Breast epithelium (tissue), 4 donors: Measurements from ENCODE around the gene NCSTN. TPM values are rescaled to one million over a fixed set of nuclear protein-coding genes. Genes with fewer than 3 reads are reported as not detected.
A peak's percentile ranks its signal among the peaks of the same experiment; 100 is the strongest.

Experiments
- DNase-seq, 2 donors: peaks; one replicate each; pipeline ENCODE4 v3.0.0-alpha.2; 2019; ENCODE audit warnings: low spot score in 2 of 2
- H3K27ac ChIP-seq, 2 donors: fragments of 200-600 bp; sonication (generic) in 1 of 2; one replicate each; pipeline ENCODE4 v1.5.1; 2016 to 2019; ENCODE audit warnings: mild to moderate bottlenecking in 1 of 2
- H3K27me3 ChIP-seq, 2 donors: fragments of 200-600 bp; sonication (generic) in 1 of 2; one replicate each; pipeline versions ENCODE4 v1.5.1 to v1.6.0; 2017 to 2019; ENCODE audit warnings: control low read depth in 1 of 2, mild to moderate bottlenecking in 1 of 2
- H3K36me3 ChIP-seq: fragments of 200-600 bp; one replicate; pipeline ENCODE4 v1.5.1; 2019
- H3K4me1 ChIP-seq, 2 donors: fragments of 200-600 bp; sonication (generic); one replicate each; pipeline ENCODE4 v1.5.1; 2016 to 2019; ENCODE audit warnings: control low read depth in 1 of 2
- H3K4me3 ChIP-seq, 3 donors: fragments of 200-600 bp; sonication (generic); 1 replicate in 2 of 3; 2 replicates in 1 of 3; pipeline ENCODE4 v1.5.1; 2016 to 2019; ENCODE audit warnings: mild to moderate bottlenecking in 3 of 3, moderate library complexity in 2 of 3
- H3K9me3 ChIP-seq, 2 donors: fragments of 200-600 bp; sonication (generic) in 1 of 2; one replicate each; pipeline ENCODE4 v1.5.1; 2016 to 2019; ENCODE audit warnings: control low read depth in 1 of 2
- CTCF ChIP-seq, 3 donors: fragments of 450-650 bp; IDR thresholded peaks; one replicate each; pipeline ENCODE4 v1.5.1; 2016 to 2017; ENCODE audit warnings: antibody characterized with exemption in 3 of 3, mild to moderate bottlenecking in 3 of 3, moderate library complexity in 3 of 3
- POLR2A ChIP-seq: fragments of 450-650 bp; IDR thresholded peaks from one replicate; pipeline ENCODE4 v1.6.1; 2016; ENCODE audit warnings: antibody characterized with exemption, mild to moderate bottlenecking, moderate library complexity
- POLR2AphosphoS5 ChIP-seq, 3 donors: sonication (generic); formaldehyde crosslinking; IDR thresholded peaks; one replicate each; pipeline ENCODE4 v1.6.1; 2017; ENCODE audit warnings: antibody characterized with exemption in 3 of 3
- intact Hi-C: fragments of 100-400 bp; cut with DNase I; formaldehyde crosslinking; loops from one replicate; pipeline ENCODE4 v1.15.1; 2023; ENCODE audit warnings: low total_unique reads
- total RNA-seq, 3 donors: library from RNA; depleted of rRNA; stranded (reverse); fragments of >200 nt; gene quantifications; one replicate each; pipeline ENCODE4 v1.1.0, GENCODE V29; 2016

NCSTN gene
- total RNA-seq, 3 donors from 2014 or later, result 66.4 to 83.5 (median 76.0) TPM

- intact Hi-C loops, result no loop called here
- H3K27me3 ChIP-seq, result no peaks in the 10 kb centered on the region
- H3K4me1 ChIP-seq, result peaks cover 0 to 16% of the 10 kb centered on the region in 2 donors
- peaks cover 4% of the 10 kb centered on the region for H3K36me3 ChIP-seq
- no peak for DNase-seq
- H3K9me3 ChIP-seq, result no peaks in the 10 kb centered on the region
- TF ChIP-seq CTCF (IDR thresholded peaks at IDR 0.05) (no peak), POLR2AphosphoS5 (IDR thresholded peaks at IDR 0.05) (no peak), POLR2A (no peak)
- no peak overlapping the region for H3K27ac ChIP-seq
- no peak overlapping the region for H3K4me3 ChIP-seq
Observed at GRCh38 chr1:160338580-160338979, 4.6 kb upstream of the NCSTN start.

GRCh38 chr1:160340146-160340545 lies 3.0 kb upstream of the NCSTN start:
- intact Hi-C loops, result no loop called here
- Histone ChIP-seq H3K4me3 (no peak overlapping the region), H3K27me3 (no peaks in the 10 kb centered on the region), H3K4me1 (peaks cover 0 to 20% of the 10 kb centered on the region in 2 donors), H3K27ac (no peak overlapping the region), H3K36me3 (peaks cover 4% of the 10 kb centered on the region), H3K9me3 (no peaks in the 10 kb centered on the region)
- no peak for TF ChIP-seq POLR2A
- no peak for TF ChIP-seq POLR2AphosphoS5 (IDR thresholded peaks at IDR 0.05)
- TF ChIP-seq CTCF (IDR thresholded peaks at IDR 0.05), result no peak
- no peak for DNase-seq

GRCh38 chr1:160340866-160341265 lies 2.3 kb upstream of the NCSTN start:
- intact Hi-C loops, result no loop called here
- no peaks in the 10 kb centered on the region for H3K9me3 ChIP-seq

GRCh38 chr1:160342526-160342925 lies 657 bp upstream of the NCSTN start:
- intact Hi-C loops, result no loop called here

More at GRCh38 chr1:160340866-160341265, 2.3 kb upstream of the NCSTN start:
- H3K4me3 ChIP-seq, result no peak overlapping the region
- H3K27me3 ChIP-seq, result no peaks in the 10 kb centered on the region
- DNase-seq, result no peak
- peaks cover 4% of the 10 kb centered on the region for H3K36me3 ChIP-seq
- H3K4me1 ChIP-seq, result peaks cover 0 to 20% of the 10 kb centered on the region in 2 donors
- H3K27ac ChIP-seq, result no peak overlapping the region
- no peak for TF ChIP-seq POLR2A

GRCh38 chr1:160344241-160344640 lies 1.1 kb downstream of the NCSTN start:
- intact Hi-C loops, result no loop called here
- no peak for DNase-seq
- no peaks in the 10 kb centered on the region for H3K36me3 ChIP-seq
- TF ChIP-seq CTCF (IDR thresholded peaks at IDR 0.05) (no peak), POLR2AphosphoS5 (IDR thresholded peaks at IDR 0.05) (no peak), POLR2A (no peak)
- H3K9me3 ChIP-seq, result no peaks in the 10 kb centered on the region
- peak overlapping the region; percentile 85 to 99 (median 99) for H3K4me3 ChIP-seq
- peaks cover 0 to 20% of the 10 kb centered on the region in 2 donors for H3K4me1 ChIP-seq
- peak overlapping the region in 1 of 2 donors; percentile 96 for H3K27ac ChIP-seq
- no peaks in the 10 kb centered on the region for H3K27me3 ChIP-seq

More at GRCh38 chr1:160342526-160342925, 657 bp upstream of the NCSTN start:
- Histone ChIP-seq H3K9me3 (no peaks in the 10 kb centered on the region), H3K27me3 (no peaks in the 10 kb centered on the region), H3K4me3 (peak overlapping the region; percentile 85 to 99 (median 99)), H3K27ac (peak overlapping the region; percentile 90 to 96), H3K36me3 (peaks cover 4% of the 10 kb centered on the region), H3K4me1 (peaks cover 0 to 20% of the 10 kb centered on the region in 2 donors)
- DNase-seq, result no peak
- TF ChIP-seq CTCF (IDR thresholded peaks at IDR 0.05) (no peak), POLR2A (no peak), POLR2AphosphoS5 (IDR thresholded peaks at IDR 0.05) (no peak)

- Histone ChIP-seq H3K36me3 (no peaks in the 10 kb centered on the region), H3K4me3 (no peak overlapping the region), H3K9me3 (no peaks in the 10 kb centered on the region), H3K27ac (no peak overlapping the region), H3K27me3 (no peaks in the 10 kb centered on the region), H3K4me1 (peaks cover 0 to 20% of the 10 kb centered on the region in 2 donors)
- intact Hi-C loops, result no loop called here
- TF ChIP-seq POLR2AphosphoS5 (IDR thresholded peaks at IDR 0.05) (no peak), POLR2A (no peak), CTCF (IDR thresholded peaks at IDR 0.05) (no peak)
- no peak for DNase-seq
Observed at GRCh38 chr1:160344936-160345335, 1.8 kb downstream of the NCSTN start.
